Mucosa of descending colon (tissue), 3 donors: ENCODE data around the gene TSPAN13. TPM values are rescaled to one million over a fixed set of nuclear protein-coding genes. Genes with fewer than 3 reads are reported as not detected.

Experiments
- ATAC-seq: fragments of 200-7000 bp; cut with Tn5 transposase; one replicate; pipeline ENCODE4 v1.9.1; 2020; ENCODE audit warnings: mild to moderate bottlenecking, moderate library complexity
- DNase-seq, 3 donors: peaks; one replicate each; pipeline ENCODE4 v3.0.0-alpha.2; 2020
- H3K36me3 ChIP-seq: fragments of 200-600 bp; one replicate; pipeline ENCODE4 v1.8.0; 2021; ENCODE audit warnings: low read depth, mild to moderate bottlenecking
- H3K4me1 ChIP-seq: fragments of 200-600 bp; one replicate; pipeline ENCODE4 v1.8.0; 2021; ENCODE audit warnings: low read depth, mild to moderate bottlenecking
- H3K4me3 ChIP-seq: fragments of 200-600 bp; one replicate; pipeline ENCODE4 v1.8.0; 2021; ENCODE audit warnings: mild to moderate bottlenecking
- H3K9me3 ChIP-seq: fragments of 200-600 bp; one replicate; pipeline ENCODE4 v1.8.0; 2021; ENCODE audit warnings: mild to moderate bottlenecking
- CTCF ChIP-seq: fragments of 200-600 bp; IDR thresholded peaks from one replicate; pipeline ENCODE4 v1.8.0; 2022; ENCODE audit warnings: antibody characterized with exemption, mild to moderate bottlenecking
- intact Hi-C, 2 donors: fragments of 100-400 bp; cut with DNase I in 1 of 2; cut with micrococcal nuclease in 1 of 2; formaldehyde crosslinking; loops; one replicate each; pipeline versions ENCODE4 v1.11.0 to v1.11.1; 2022; cut with DNase I, micrococcal nuclease
- total RNA-seq, 3 donors: library from RNA; stranded (reverse); fragmentation: NEBNext Ultra II Directional in 2 of 3; extraction: Animal tissue kit (Norgen Biotek cat#: 25700) in 2 of 3; gene quantifications; one replicate each; pipeline versions ENCODE4 v1.2.1 to v1.2.4, GENCODE V29; 2021 to 2023
- donor health status: DM: no; HTN: no; CAD: no; lungs with moderate emphysema.
- donor health status: DM: no; HTN: no; CAD: no.
- donor health status: DM: no; HTN: yes; CAD: no.

TSPAN13 gene
- total RNA-seq, 3 donors from 2014 or later = 38.9 to 91.4 (median 90.8) TPM

GRCh38 chr7:16758036-16758435 lies 4.5 kb downstream of the TSPAN13 start:
- intact Hi-C loops = no loop called here
- TF ChIP-seq CTCF = no peak
- no peak for DNase-seq
- no peak overlapping the region for H3K4me3 ChIP-seq
- ATAC-seq = no peak
- no peaks in the 10 kb centered on the region for H3K36me3 ChIP-seq
- H3K9me3 ChIP-seq = no peaks in the 10 kb centered on the region
- H3K4me1 ChIP-seq = peaks cover 9% of the 10 kb centered on the region

GRCh38 chr7:16758631-16759611 lies 5.4 kb downstream of the TSPAN13 start:
- ATAC-seq (no peak), DNase-seq (no peak)
- intact Hi-C loops = no loop called here

GRCh38 chr7:16759840-16760239 lies 6.3 kb downstream of the TSPAN13 start:
- intact Hi-C loops = no loop called here
- no peaks in the 10 kb centered on the region for H3K9me3 ChIP-seq
- DNase-seq = no peak

More at GRCh38 chr7:16758631-16759611, 5.4 kb downstream of the TSPAN13 start:
- peaks cover 9% of the 10 kb centered on the region for H3K4me1 ChIP-seq
- H3K9me3 ChIP-seq = no peaks in the 10 kb centered on the region
- TF ChIP-seq CTCF = no peak
- no peaks in the 10 kb centered on the region for H3K36me3 ChIP-seq
- no peak overlapping the region for H3K4me3 ChIP-seq

GRCh38 chr7:16762177-16762576 lies 8.6 kb downstream of the TSPAN13 start:
- no peak overlapping the region for H3K4me3 ChIP-seq
- H3K4me1 ChIP-seq = peaks cover 27% of the 10 kb centered on the region
- intact Hi-C loops = no loop called here
- no peaks in the 10 kb centered on the region for H3K9me3 ChIP-seq
- ATAC-seq (peak; percentile 72), DNase-seq (peak in 1 of 3 donors; percentile 70)
- no peak for TF ChIP-seq CTCF
- no peaks in the 10 kb centered on the region for H3K36me3 ChIP-seq

More at GRCh38 chr7:16759840-16760239, 6.3 kb downstream of the TSPAN13 start:
- H3K4me3 ChIP-seq = no peak overlapping the region
- ATAC-seq = peak; percentile 26
- no peak for TF ChIP-seq CTCF
- H3K4me1 ChIP-seq = peaks cover 16% of the 10 kb centered on the region
- H3K36me3 ChIP-seq = no peaks in the 10 kb centered on the region

GRCh38 chr7:16764942-16765341 lies 11.4 kb downstream of the TSPAN13 start:
- no peak overlapping the region for H3K4me3 ChIP-seq
- DNase-seq = no peak
- no peaks in the 10 kb centered on the region for H3K9me3 ChIP-seq
- no peak for TF ChIP-seq CTCF
- intact Hi-C loops = no loop called here
- H3K36me3 ChIP-seq = no peaks in the 10 kb centered on the region
- H3K4me1 ChIP-seq = peaks cover 27% of the 10 kb centered on the region
- ATAC-seq = peak; percentile 18
